Measurements from ENCODE around the gene CRYBG1. TPM values are rescaled to one million over a fixed set of nuclear protein-coding genes. Genes with fewer than 3 reads are reported as not detected.

The CRYBG1 gene
- total RNA-seq, 1 experiment from 2014 or later, result 5.7 TPM

GRCh38 chr6:106608080-106608668, 247.7 kb downstream of the CRYBG1 start:
- Mint-ChIP-seq H3K27ac (no peak overlapping the region; a peak in 1 of 7 replicates), H3K4me3 (no peak overlapping the region), H3K4me1 (peaks cover 33 to 43% of the 10 kb centered on the region in 2 experiments), H3K36me3 (ENCODE audit: insufficient read depth in 1 of 3, low read depth in 3 of 3) (peaks cover 17 to 43% (median 23%) of the 10 kb centered on the region in 3 experiments), H3K27me3 (ENCODE audit: low read depth) (no peaks in the 10 kb centered on the region), H3K9me3 (peaks cover 14 to 21% of the 10 kb centered on the region in 2 experiments)
- no peaks in the 10 kb centered on the region for H3K23me2 ChIP-seq (ENCODE audit: insufficient read length, low read depth, low read length, poor library complexity, severe bottlenecking)
- no peak overlapping the region for H2AFZ ChIP-seq (ENCODE audit: low read length)
- H2BK12ac ChIP-seq (ENCODE audit: insufficient read length, low read depth, low read length), result no peak overlapping the region
- TF ChIP-seq, protein P1, sequence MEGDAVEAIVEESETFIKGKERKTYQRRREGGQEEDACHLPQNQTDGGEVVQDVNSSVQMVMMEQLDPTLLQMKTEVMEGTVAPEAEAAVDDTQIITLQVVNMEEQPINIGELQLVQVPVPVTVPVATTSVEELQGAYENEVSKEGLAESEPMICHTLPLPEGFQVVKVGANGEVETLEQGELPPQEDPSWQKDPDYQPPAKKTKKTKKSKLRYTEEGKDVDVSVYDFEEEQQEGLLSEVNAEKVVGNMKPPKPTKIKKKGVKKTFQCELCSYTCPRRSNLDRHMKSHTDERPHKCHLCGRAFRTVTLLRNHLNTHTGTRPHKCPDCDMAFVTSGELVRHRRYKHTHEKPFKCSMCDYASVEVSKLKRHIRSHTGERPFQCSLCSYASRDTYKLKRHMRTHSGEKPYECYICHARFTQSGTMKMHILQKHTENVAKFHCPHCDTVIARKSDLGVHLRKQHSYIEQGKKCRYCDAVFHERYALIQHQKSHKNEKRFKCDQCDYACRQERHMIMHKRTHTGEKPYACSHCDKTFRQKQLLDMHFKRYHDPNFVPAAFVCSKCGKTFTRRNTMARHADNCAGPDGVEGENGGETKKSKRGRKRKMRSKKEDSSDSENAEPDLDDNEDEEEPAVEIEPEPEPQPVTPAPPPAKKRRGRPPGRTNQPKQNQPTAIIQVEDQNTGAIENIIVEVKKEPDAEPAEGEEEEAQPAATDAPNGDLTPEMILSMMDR (conservative IDR thresholded peaks at IDR 0.05), result peak; percentile 81
- no peak overlapping the region for H3K4ac ChIP-seq (ENCODE audit: low read depth, low read length)
- H3K9ac ChIP-seq (ENCODE audit: extremely low read depth, insufficient read length, low read length), result no peak overlapping the region
- H3K56ac ChIP-seq (ENCODE audit: insufficient read length, low read depth, low read length), result no peak overlapping the region
- no peak overlapping the region for H3K18ac ChIP-seq (ENCODE audit: insufficient read length, low read depth, low read length)
- no peak overlapping the region for H3K27ac ChIP-seq (ENCODE audit: insufficient read length, low read depth, low read length)
- no peak overlapping the region for H2BK120ac ChIP-seq (ENCODE audit: low read depth, low read length, poor library complexity, severe bottlenecking)
- H4K91ac ChIP-seq (ENCODE audit: insufficient read length, low read depth, low read length), result no peak overlapping the region
- H3K27me3 ChIP-seq (ENCODE audit: insufficient read depth, low read length), result no peaks in the 10 kb centered on the region
- H3K4me2 ChIP-seq (ENCODE audit: insufficient read depth, insufficient read length, low read length), result no peak overlapping the region
- H4K8ac ChIP-seq (replicated peaks; ENCODE audit: insufficient read length, low read depth, low read length), result no peak overlapping the region
- no peaks in the 10 kb centered on the region for H3K79me1 ChIP-seq (ENCODE audit: insufficient read depth, low read depth, low read length, poor library complexity, severe bottlenecking)
- WGBS (ENCODE audit: extremely low coverage, insufficient read length, low lambda C conversion rate), result no CpG with 5 or more reads among the region's 2 CpGs
- no peak overlapping the region for H2BK5ac ChIP-seq (ENCODE audit: insufficient read length, low read length)
- DNase-seq, result no peak
- no peaks in the 10 kb centered on the region for H4K20me1 ChIP-seq (ENCODE audit: control insufficient read depth, insufficient read depth, insufficient read length)
- no peak overlapping the region for H4K5ac ChIP-seq (ENCODE audit: insufficient read length, low read depth, low read length)
- no peak overlapping the region for H2BK20ac ChIP-seq (ENCODE audit: low read depth, low read length, poor library complexity, severe bottlenecking)
- H3T11ph ChIP-seq (ENCODE audit: low read length), result no peak overlapping the region
- no peak overlapping the region for H3K14ac ChIP-seq (ENCODE audit: insufficient read depth, low read length)
- H3K4me1 ChIP-seq (ENCODE audit: insufficient read depth, low read length), result peaks cover 2% of the 10 kb centered on the region; the same call in 1 of the 2 replicates
- H2BK15ac ChIP-seq (ENCODE audit: low read depth, low read length), result no peak overlapping the region
- no peak overlapping the region for H2AK5ac ChIP-seq (ENCODE audit: insufficient read length, low read length)
- H3K23ac ChIP-seq (ENCODE audit: insufficient read length, low read depth, low read length), result no peak overlapping the region
- no peaks in the 10 kb centered on the region for H3K79me2 ChIP-seq (ENCODE audit: insufficient read depth, low read length)
- no peaks in the 10 kb centered on the region for H3K9me3 ChIP-seq (ENCODE audit: control insufficient read depth, low read depth, low read length)
